NCI-H146 treated with DMSO at 0.1 percent for 48 hours (cell line): Measurements from ENCODE around the gene FAM24B.
"Not testable (repeated sequence)": the region's sequence is repeated elsewhere in the genome, so short reads cannot be mapped to it uniquely, and the experiment has no call there.

Source experiments
- DNase-seq: peaks from one replicate; lab custom pipeline; 2025; ENCODE audit not compliant: unreplicated experiment; lab: John Stamatoyannopoulos, UW

The FAM24B gene, protein sequence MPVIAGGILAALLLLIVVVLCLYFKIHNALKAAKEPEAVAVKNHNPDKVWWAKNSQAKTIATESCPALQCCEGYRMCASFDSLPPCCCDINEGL

DNA sequence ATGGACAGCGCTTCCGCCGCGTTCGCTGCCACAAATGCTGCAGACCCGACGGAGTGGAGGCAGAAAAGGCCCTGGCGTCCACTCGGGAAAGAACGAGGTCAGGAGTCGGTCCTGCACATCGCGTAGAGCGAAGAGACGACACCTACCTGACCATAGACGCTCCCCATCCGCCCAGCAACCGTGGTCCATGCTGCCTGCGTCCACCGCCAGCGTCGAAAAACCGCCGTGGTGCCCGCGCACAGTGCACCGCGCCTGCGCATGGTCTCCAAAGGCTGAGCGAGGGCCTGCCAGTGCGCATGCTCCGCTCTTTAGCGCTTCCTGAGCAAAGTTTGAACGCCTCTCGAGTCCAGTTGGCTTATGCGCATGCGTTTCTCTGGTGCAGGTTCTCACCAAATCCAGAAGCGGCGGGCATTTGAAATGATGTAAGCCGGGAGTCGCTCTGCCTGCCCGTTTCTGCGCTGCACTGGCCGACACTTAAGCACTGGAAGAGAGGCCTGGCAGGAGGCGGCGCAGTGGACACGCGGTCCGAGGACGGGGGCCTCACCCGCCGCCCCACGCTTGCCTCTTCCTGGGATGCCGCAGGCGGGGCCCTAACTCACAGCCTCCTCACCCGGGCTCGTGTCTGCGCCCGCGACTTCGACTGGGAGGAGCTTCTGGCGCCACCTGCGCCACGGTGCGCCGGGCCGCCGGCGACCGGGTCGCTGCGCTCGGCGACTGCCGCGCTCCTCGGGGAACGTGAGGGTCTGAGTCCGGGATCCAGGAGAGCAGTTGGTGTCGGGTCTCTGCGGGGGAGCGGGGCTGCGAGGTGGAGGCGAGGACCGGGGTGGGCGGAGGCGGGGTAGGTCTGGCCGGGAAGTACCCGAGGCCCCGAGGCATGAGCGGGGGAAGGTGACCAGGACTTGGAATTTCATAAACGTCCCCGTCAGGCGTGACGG, at the start of gene FAM24B:
Gene FAM24B, minus strand, starts transcription at position 243 of the 935 bp plus-strand sequence. CDS start 29,066 bp downstream, outside the sequence.
- DNase-seq: peak; percentile 95

DNA sequence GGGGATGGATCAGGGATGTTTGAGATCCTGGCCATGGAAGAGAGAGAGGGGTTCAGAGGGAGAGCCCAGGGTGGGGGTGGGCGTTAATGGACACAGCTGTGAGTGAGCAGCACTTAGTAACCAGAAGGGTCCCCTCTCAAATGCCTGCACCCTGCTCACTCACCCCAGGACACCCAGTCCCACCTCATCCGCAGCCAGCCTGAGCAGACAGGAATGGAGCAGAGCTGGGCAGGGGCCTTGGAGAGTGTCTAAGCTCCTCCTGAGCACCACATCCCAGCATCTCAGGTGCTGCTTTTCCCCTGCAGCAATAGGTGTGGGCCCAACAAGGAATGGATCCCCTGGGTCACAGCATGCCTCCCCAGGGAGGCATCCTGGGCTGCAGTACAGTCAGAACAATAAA, 36.3 kb upstream of the FAM24B start:
- no peak for DNase-seq

DNA sequence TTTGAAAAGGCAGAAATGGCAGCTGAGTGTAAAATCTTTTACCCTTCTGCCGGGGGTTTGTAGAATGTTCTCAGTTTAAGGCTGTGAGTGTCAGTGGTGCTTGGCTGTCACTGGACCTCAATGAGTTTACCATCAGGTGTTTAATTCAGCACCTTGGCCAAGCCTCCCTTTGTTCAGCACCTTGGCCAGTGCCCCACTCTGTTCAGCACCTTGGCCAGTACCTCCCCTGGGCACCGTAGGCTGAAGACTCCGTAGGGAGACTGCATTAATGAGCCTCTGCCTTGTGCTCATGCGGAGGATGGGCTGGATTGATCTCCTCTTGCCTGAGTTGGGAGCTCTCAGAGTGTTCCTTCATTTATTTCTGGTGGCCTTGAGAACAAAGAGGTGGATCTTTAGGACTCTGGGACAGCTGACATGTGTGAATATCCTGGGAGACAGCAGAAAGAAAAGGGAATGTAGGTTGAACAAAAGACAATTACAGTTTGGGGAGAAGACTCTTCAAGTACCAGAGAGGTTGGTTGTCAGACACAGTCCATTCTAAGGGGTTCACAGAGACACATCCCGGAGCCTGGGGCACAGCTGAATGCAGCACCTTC, 32.6 kb upstream of the FAM24B start:
- no peak for DNase-seq

DNA sequence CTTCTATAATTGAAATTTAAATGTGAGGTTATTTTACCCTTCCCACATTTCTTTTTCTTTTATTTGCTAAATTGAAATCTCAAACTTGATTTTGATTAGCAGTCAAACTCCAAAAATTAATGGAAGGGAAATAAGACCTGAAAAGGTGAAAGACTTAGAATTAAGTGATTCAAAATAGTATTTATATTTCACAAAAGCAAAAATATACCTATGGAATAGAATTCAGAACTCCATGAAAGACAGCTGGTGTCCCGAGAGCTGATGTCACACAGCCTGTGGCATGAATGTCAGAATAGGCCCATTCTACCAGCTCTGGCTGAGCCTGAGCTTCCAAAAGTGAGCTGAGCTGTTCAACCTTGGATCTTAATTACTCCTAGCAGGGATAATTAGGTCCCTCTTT, 30.9 kb upstream of the FAM24B start, which contains the start of gene FAM24A:
Gene FAM24A, plus strand, starts transcription at position 301 of the 400 bp plus-strand sequence. CDS start 1,025 bp downstream, outside the sequence.
- DNase-seq: no peak

DNA sequence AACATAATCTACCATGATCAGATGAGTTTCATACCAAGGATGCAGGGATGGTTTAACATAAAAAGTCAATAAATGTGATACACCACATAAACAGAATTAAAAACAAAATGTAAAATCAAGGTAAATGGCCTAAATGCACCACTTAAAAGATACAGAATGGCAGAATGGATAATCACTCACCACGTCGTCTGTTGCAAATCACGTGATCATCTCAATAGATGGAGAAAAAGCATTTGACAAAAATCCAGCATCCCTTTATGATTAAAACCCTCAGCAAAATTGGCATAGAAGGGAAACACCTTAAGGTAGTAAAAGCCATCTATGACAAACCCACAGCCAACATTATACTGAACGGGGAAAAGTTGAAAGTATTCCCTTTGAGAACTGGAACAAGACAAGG, 24.5 kb upstream of the FAM24B start:
- DNase-seq: not testable (repeated sequence)

DNA sequence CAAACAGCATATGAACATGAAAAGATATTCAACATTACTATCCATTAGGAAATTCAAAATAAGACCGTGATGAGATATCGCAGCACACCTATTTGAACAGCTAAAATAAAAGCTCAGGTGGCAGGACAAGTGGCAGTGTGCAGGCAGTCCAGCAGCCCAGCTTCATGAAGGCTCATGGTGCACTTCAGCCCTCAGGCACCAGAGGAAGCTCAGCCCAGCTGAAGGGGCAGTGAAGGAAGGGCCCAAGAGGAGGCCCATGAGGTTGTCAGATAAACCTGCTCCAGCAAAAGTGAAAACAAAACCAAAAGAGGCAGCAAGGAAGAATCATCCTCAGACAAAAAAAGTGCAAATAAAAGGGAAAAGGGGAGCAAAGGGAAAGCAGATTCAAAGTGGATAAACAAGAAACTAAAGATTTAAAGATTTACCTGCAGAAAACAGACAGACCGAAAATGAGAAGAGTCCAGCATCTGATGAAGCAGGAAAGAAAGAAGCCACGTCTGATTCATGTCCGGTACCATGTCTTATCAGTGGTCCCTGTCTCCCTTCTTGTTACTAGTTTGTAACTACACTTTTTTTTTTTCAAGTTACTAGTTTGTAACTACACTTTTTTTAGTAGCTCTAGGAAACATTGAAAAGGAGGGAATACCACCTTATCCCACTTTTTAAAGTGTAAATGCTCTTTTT, 15.0 kb upstream of the FAM24B start:
- DNase-seq: no peak

DNA sequence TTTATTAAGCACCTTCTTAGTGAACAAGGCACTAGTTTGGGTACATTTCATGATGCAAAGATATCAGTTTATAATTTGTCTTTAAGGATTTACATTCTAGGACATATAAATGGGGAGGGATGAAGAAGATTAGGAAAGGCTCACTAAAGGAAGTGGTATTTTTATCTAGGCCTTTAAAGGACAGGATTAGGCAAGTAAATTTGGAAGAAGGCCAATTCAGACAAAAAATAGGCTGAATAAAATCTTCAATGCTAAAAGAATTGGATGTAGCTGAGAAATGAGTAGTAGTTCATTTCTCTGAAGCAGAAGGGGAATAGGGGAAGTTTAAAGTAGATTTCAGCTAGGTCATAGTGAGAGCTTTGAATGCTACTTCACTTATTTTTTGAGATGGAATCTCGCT, 4.8 kb upstream of the FAM24B start:
- DNase-seq: no peak

DNA sequence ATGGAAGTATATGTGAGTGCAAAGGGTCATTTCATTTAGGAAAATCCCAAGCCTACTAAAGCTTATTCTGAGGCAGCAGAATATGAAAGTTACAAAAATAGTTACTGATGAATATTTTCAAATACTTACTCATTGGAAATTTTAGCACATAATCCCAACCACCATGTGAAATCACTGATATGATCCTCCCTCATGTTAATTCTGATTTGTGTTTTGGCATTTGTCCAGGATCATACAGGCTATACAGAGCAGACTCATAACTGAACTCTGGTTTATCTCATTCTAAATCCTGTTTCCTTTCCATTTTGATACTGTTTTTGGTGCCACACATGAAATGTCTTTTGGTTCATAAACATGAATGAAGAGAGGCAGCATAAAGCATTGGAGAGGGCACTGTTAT, 3.4 kb upstream of the FAM24B start:
- no peak for DNase-seq

DNA sequence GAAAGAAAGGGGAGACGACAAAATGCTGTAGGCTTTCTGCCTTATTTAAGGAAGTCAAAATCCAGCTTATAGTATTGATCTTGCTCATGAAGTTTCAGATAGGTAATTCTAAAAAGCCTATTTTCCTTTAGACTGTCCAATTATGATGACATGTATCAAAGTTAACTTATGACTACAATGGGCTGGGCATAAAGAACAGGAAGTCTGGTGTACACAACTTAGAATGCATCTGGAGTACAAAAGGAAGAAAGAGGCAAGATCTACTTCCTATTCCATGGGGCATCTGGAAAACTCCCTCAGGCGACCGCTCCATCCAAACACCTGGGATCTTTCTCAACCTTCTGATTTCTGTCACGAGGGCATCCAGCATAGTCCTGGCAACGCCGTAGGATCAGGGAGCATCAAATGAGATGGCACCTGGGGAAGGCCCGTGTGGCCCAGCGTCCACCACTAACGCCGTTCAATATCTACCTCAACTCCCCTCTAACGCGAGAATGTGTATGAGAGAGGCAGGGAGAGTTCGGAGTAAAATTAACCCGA, 512 bp downstream of the FAM24B start:
- peak; percentile 64 for DNase-seq

DNA sequence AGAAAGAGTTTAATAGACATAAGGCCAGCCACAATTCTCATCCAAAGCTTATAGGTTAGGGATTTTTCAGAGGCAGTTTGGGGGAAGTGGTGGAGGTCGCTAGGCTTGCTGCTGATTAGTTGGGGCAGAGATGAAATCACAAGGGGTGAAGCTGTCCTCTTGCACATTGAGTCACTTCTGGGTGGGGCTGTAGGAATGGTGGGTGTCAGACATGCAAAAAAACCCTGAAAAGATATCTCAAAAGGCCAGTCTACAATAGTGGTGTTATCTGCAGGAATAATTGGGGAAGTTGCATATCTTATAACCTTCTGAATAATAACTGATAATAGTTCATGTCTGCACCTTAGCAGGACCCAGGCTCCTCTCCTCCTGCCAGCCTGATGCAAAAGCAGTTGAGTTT, 2.1 kb downstream of the FAM24B start:
- DNase-seq: no peak

DNA sequence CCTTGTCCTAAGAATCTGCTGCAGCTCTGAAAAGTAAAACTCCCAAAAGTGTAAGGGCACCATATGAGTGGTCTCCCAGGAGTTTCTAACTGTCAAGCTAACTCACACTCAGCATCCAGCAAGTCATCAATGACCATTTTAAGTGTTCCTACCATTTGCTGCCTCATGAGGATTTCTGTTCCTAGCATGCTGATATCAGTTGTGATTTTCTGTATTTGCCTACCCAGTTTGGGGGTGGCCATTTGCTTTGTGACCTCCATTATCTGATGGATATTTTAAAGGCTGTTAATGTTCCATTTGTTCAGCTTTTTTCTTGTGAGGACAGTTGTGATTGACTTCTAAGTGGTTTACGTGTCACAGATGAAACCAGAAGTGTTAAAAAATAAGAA, 2.9 kb downstream of the FAM24B start:
- DNase-seq: no peak

DNA sequence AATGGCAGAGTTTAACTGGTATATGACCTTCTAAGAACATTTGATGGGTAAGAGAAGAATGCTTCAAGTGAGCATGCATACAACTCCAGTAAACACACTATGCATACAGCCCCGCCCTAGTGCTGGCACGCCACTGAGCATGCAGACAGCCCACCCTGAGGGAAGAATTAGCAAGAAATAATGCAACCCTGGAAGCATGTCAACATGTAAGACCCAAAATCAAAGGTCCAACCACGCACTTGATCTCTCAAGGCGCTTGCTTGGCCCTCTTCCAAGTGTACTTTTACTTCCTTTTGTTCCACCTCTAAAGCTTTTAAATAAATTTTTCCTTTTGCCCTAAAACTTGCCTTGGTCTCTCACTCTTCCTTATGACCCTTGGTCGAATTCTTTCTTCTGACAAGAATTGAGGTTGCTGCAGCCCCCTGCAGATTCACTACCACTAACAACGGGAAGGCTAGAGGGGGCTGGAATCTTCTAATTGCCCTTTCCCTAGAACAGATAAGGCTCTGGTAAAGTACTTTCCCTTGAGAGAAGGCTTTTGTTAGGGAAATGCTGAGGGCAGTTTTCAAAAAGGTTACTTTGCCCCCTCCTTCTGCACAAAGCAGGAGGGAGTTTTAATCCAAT, 3.4 kb downstream of the FAM24B start:
- DNase-seq: no peak

DNA sequence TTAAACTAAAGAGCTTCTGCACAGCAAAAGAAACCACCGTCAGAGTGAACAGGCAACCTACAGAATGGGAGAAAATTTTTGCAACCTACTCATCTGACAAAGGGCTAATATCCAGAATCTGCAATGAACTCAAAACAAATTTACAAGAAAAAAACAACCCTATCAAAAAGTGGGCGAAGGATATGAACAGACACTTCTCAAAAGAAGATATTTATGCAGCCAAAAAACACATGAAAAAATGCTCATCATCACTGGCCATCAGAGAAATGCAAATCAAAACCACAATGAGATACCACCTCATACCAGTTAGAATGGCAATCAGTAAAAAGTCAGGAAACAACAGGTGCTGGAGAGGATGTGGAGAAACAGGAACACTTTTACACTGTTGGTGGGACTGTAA, 7.4 kb downstream of the FAM24B start:
- not testable (repeated sequence) for DNase-seq

DNA sequence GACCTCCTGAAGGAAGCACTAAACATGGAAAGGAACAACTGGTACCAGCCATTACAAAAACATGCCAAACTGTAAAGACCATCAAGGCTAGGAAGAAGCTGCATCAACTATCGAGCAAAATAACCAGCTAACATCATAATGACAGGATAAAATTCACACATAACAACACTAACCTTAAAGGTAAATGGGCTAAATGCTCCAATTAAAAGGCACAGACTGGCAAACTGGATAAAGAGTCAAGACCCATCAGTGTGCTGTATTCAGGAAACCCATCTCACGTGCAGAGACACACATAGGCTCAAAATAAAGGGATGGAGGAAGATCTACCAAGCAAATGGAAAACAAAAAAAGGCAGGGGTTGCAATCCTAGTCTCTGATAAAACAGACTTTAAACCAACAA, 10.6 kb downstream of the FAM24B start:
- DNase-seq: not testable (repeated sequence)

DNA sequence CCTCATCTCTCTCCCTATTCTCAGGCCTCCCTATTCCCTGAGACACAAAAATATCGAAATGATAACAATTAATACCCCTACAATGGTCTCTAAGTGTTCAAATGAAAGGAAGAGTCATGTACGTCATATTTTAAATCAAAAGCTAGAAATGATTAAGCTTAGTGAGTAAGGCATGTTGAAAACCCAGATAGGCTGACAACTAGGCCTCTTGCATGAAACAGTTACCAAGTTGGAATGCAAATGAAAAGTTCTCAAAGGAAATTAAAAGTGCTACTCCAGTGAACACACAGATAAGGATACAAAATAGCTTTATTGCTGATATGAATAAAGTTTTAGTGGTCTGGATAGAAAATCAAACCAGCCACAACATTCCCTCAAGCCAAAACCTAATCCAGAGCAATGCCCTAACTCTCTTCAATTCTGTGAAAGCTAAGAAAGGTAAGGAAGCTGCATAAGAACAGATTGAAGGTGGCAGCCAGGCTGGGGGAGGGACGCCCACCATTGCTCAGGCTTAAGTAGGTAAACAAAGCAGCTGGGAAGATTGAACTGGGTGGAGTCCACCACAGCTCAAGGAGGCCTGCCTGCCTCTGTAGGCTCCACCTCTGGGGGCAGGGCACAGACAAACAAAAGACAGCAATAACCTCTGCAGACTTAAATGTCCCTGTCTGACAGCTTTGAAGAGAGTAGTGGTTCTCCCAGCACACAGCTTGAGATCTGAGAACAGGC, 12.5 kb downstream of the FAM24B start:
- not testable (repeated sequence) for DNase-seq

DNA sequence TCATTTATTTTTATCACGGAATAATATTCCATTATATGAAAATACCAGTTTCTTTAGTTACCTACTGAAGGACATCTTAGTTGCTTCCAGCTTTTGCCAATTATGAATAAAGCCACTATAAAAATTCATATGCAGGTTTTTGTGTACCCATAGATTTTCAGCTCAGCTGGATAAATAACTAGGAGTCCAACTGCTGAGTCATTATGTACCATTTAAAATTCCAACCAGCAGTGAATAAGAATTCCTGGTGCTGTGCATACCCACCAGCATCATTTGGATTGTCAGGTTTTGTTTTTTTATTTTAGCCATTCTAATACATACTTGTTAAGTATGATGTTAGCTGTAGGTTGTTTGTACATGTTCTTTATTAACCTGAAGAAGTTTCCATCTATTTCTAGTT, 14.5 kb downstream of the FAM24B start:
- no peak for DNase-seq

DNA sequence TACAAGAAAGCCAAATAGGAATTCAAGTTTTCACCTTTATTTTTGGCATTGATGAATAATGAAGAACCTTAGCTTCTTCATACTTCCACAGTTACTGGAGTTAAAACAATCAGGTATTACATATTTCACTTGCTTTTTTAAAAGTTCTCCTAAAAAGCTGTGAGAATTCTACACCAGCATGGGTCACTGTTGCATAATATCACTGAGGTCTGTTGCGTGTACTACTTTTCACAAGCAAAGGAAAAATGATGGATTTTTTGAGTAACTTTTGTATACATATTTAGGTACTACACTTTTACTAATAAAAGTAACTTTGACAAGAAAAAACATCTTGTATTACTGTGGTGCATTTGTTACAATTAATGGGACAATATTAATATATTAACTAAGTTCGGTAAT, 15.2 kb downstream of the FAM24B start:
- DNase-seq: no peak

DNA sequence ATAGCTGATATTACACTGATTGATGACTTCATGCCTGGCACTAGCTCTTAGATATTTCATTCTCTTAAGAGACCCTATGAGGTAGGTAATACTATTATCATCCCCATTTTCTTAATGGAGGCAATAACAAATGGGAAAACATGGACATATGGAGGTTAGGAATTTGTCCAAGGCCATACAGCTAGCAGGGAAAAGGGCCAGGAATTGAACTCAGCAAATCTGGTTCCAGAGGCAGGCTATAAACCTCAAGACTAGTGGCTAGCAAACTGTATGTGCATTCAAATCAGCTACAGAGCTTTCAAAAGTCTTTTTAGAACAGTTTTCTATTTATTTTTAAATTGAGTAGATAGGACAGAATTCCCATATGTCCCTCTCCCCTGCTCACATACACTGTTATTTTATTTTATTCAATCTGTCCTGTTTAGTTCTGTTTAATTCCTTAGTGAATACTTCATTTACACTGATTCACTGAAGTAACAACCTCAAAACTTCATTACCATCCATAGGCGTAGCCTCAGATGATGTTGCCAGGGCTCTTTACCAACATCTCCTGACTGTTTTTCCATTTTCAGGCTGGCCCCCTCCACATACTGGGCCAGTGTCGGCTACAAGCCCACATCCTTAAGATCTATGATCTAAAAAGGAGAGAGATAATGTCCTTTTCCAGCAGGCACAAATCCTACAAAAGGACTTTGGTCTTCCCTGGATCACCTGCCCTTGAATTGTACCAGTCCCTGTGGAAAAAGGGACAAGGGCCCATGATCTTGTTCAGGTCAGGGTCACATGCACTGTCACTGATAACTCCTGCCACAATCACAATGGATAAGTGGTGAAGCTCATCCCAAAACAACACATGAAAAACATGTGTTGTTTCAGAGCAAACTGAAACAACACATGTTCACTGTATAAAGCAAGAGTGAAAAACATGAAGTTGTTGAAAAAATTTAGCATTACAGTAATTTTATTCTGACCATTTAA, 15.9 kb downstream of the FAM24B start:
- no peak for DNase-seq

DNA sequence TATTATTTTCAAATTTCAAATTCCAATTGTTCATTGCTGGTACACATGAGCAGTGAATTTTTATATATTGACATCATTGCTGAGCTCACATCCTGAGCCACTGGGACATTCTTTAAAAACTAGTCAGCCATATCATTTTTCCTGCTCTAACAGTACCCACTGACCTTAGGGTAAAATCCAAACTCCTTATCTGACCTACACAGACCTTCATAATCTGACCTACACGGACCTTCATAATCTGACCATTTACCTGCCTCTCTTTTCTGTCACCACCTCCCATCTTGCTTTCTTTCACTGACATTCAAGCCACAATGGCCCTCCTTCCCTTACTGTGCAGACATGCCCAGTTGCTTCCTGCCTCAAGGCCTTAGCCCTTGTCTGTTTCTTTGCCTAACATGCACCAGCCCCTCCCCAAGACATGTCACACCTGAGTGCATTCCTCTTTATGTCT, 17.6 kb downstream of the FAM24B start:
- DNase-seq: no peak
